Adipocyte (in vitro differentiated cells): Measurements from ENCODE around the gene TPM3.

Experiments used
- DNase-seq: peaks from one replicate; pipeline ENCODE4 v3.0.0-alpha.2; 2015; ENCODE audit warnings: low read depth
- H3K27me3 ChIP-seq: replicated peaks from 2 replicates; pipeline ENCODE4 v1.7.0; 2013; ENCODE audit warnings: mild to moderate bottlenecking, low read length, moderate library complexity; ENCODE audit not compliant: control insufficient read depth, insufficient read depth
- H3K36me3 ChIP-seq: 2 replicates; pipeline ENCODE4 v1.7.0; 2013; ENCODE audit warnings: low read length, mild to moderate bottlenecking, moderate library complexity; ENCODE audit not compliant: control insufficient read depth, insufficient read depth, severe bottlenecking
- H3K4me1 ChIP-seq: 2 replicates; pipeline ENCODE4 v1.7.0; 2013; ENCODE audit warnings: mild to moderate bottlenecking, low read length, moderate library complexity; ENCODE audit not compliant: control insufficient read depth, insufficient read depth
- H3K4me3 ChIP-seq: 2 replicates; pipeline ENCODE4 v1.7.0; 2013; ENCODE audit warnings: mild to moderate bottlenecking, low read length, moderate library complexity
- H3K9ac ChIP-seq: 2 replicates; pipeline ENCODE4 v1.7.0; 2013; ENCODE audit warnings: mild to moderate bottlenecking, low read length, moderate library complexity
- H3K9me3 ChIP-seq: 2 replicates; pipeline ENCODE4 v1.7.0; 2013; ENCODE audit warnings: mild to moderate bottlenecking, low read length, moderate library complexity; ENCODE audit not compliant: control insufficient read depth

TPM3 gene

DNA sequence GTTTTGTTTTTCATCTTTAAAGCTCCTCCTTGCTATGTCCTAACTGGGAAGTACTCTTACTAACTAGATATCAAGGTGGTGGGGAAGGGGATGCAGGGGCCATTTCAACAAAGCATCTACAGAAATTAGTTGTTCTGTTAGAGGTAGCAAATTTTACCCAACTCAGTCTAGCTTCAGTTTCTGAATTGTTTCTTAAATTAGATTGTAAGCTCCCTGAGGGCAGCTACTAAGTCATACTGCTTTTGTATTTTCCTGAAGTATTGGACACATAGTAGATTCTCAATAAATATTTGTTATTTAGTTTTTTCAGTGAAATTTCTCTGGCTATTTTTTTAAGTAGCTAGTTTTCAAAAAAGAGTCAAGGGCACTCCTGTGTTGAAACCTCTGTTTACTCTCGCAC lies 30.6 kb upstream of the TPM3 start:
- Histone ChIP-seq H3K4me1 (peaks cover 45% of the 10 kb centered on the region), H3K36me3 (peaks cover 43% of the 10 kb centered on the region), H3K27me3 (no peaks in the 10 kb centered on the region), H3K9me3 (no peaks in the 10 kb centered on the region), H3K4me3 (peak overlapping the region; percentile 94), H3K9ac (peak overlapping the region; percentile 95)
- DNase-seq: no peak

DNA sequence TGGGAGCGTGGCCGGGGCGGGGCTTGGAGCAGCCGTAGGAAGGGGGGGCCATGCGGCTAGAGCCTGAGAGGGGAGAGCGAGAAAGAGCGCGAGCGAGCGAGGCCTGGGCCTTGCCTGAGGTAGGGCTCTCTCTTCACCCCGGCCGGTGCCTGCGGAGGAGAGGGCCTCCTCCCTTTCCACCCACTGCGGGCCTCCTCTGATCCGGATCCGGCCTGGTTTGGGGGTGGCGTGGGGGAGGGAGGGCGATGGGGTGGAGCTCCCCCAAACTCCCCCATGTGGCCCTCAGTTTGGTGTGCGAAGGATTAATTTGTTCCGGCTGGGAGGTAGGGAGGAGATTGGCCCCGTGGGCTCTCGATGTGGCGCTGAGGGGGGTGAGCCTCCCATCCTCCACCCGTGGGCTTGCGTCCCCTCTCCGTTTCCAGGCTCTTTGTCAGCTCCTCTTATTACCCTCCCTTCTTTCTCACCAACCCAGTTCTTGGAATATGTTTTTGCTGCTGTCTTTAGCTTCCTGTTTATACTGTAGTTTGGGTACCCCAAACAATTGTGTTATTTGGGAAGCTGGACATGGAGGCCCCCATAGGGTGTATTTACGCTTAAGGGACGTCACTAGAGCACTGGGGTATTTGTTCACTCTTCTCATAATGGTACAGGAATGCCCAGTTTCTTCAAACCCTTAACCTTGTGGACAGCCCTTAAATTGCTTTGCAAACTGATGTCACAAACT lies 29.5 kb upstream of the TPM3 start:
- H3K4me3 ChIP-seq: peak overlapping the region; percentile 94
- H3K9me3 ChIP-seq: no peaks in the 10 kb centered on the region
- no peaks in the 10 kb centered on the region for H3K27me3 ChIP-seq
- H3K9ac ChIP-seq: peak overlapping the region; percentile 95
- peaks cover 37% of the 10 kb centered on the region for H3K36me3 ChIP-seq
- peaks cover 45% of the 10 kb centered on the region for H3K4me1 ChIP-seq
- DNase-seq: peak; percentile 81

DNA sequence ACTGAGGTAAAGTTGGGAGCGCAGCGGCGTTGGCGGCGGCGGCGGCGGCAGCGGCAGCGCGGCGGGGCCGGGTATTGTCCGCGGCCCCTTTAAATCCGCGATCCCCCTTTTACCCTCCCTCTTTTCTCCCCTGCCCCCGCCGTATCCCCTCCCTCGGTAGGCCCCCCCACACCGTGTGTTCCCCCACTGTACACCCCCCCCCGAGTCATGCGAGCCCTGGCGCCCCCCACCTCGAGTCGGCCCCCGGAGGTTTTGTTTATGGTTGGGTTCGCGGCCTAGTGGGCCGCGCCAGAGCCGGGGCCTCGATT lies 29.0 kb upstream of the TPM3 start:
- peaks cover 45% of the 10 kb centered on the region for H3K4me1 ChIP-seq
- H3K36me3 ChIP-seq: peaks cover 32% of the 10 kb centered on the region
- peak overlapping the region; percentile 94 for H3K4me3 ChIP-seq
- DNase-seq: no peak
- H3K27me3 ChIP-seq: no peaks in the 10 kb centered on the region
- H3K9ac ChIP-seq: peak overlapping the region; percentile 95
- no peaks in the 10 kb centered on the region for H3K9me3 ChIP-seq

DNA sequence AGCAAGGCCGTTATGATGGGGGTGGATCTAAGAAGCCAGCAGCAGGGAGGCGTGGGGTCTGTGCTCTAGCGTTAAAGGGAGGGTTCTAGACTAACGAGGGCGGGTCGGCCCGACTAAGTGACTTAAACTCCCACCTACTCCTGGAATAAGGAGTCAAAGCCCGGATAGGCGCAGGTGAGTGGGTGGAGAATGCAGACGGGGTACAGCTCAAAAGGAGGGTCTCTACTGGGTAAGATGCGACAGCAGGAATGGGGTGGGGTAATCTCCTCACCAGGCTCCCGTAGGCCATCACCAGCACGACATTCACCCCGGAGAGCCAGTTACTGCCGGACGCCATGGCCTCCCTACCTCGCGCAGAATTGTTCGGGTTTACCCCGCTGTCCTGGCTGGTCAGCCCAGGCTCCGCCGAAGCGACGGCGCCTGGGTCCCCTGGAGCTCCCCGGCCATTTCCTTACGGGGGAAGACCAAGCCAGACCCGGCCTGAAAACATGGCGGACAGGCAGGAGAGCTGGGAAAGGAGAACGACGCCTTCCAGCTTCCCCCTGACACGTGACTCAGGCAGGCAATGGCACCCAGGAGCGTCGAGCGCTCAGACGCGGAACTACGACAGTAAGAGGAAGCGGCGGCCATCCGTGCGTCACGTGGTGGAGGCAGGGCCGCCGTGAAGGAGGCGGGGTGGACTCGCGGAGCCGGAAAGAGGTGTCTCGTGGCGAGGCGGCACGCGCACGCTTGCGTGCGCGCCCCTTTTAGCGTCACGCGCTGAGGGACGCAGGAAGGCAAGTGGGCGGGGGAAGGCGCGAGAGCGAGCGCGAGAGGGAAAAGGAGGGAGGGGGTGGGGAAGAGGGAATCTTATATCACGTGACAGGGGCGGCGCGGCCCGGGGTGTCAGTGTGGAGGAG lies 28.4 kb upstream of the TPM3 start, which contains the start of gene UBAP2L:
TSS of gene UBAP2L (plus strand) at position 885 of the 899 bp plus-strand sequence. CDS start 4,169 bp downstream, outside the sequence.
- DNase-seq: peak; percentile 99
- Histone ChIP-seq H3K9ac (peak within 1 kb of the TSS; percentile 100), H3K9me3 (no peaks in the 10 kb centered on the region), H3K27me3 (no peaks in the 10 kb centered on the region), H3K36me3 (peaks cover 26% of the 10 kb centered on the region), H3K4me1 (peaks cover 45% of the 10 kb centered on the region), H3K4me3 (peak within 1 kb of the TSS; percentile 99)

DNA sequence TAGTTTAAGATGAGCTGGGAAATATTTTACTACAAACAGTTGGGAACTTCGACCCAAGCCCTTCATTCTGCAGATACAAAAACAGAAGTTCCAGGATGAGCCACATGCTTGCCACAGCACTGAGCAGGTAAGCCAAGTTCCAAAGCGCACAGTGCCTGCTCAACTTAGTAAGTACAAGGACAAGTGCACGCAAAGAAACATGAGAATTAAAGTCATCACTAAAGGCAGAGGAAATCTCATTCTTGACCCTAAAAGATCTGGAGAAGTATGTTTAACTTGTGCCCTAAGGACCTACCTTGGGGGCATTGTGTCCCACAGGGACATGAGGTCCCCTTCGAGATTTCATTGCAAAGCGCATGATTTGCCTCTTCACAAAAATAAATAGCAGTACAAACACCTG lies 27.6 kb upstream of the TPM3 start:
- peak overlapping the region; percentile 99 for H3K4me3 ChIP-seq

DNA sequence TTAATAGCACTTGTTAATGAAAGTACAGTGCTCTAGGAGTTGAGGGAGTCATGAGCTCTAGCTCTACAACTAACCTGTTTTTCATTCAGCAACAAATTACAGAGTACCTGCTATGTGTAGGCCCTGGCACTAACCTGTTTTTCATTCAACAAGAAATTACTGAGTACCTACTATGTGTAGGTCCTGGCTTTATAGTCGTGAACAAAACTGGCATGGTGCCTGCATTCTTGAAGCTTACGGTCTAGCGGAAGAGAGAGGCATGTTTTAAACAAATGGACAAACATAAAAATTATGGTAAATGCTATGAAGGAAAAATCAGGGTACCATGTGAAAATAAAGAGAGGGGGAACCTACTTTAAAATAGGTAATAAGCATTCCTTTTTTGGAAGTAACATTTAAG lies 26.6 kb upstream of the TPM3 start:
- Histone ChIP-seq H3K36me3 (peaks cover 32% of the 10 kb centered on the region), H3K4me1 (peaks cover 33% of the 10 kb centered on the region), H3K27me3 (no peaks in the 10 kb centered on the region), H3K4me3 (peak overlapping the region; percentile 99), H3K9me3 (no peaks in the 10 kb centered on the region), H3K9ac (peak overlapping the region; percentile 100)
- no peak for DNase-seq

More for the DNA sequence above, 27.6 kb upstream of the TPM3 start:
- Histone ChIP-seq H3K27me3 (no peaks in the 10 kb centered on the region), H3K9me3 (no peaks in the 10 kb centered on the region), H3K36me3 (peaks cover 22% of the 10 kb centered on the region), H3K9ac (peak overlapping the region; percentile 100), H3K4me1 (peaks cover 40% of the 10 kb centered on the region)
- DNase-seq: peak; percentile 19

DNA sequence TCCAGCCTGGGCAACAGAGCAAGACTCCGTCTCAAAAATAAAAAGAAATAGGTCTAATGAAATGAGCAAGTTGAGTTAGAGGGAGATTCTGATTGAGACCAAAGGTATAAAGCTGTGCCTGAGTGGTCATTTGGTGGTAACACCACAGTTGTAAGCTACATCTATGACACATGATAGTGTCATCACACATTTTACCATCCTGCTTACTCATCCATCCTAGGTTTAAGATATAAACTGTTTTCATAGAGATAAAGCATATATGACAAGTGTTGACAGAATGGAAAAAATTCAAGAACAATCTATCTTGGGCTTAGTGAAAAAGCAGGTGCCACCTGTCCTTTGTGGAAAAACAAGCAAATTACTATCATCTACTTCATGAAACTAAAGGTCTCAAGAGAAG lies 21.4 kb upstream of the TPM3 start:
- peaks cover 11% of the 10 kb centered on the region for H3K4me1 ChIP-seq
- H3K36me3 ChIP-seq: peaks cover 69% of the 10 kb centered on the region
- no peak overlapping the region for H3K4me3 ChIP-seq
- DNase-seq: no peak
- H3K9me3 ChIP-seq: no peaks in the 10 kb centered on the region
- no peaks in the 10 kb centered on the region for H3K27me3 ChIP-seq
- H3K9ac ChIP-seq: no peak overlapping the region

DNA sequence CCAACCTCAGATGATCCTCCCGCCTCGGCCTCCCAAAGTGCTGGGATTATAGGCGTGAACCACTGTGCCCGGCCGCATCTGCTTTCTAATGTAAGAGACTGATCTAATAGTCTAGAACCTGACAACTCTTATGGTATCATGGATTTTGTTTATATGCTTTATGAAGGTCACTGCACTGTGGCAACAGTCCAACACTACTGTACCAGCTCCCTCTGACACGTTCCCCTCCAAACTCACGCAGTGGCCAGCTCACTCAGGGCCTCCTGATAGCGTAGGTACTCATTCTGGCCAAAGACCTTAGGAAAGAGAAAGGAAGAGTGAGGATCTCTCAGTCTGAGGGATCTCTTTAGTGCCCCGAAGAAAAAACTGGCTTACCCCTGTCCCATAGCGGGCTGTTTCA lies 20.2 kb upstream of the TPM3 start:
- no peak for DNase-seq
- H3K4me3 ChIP-seq: no peak overlapping the region
- no peak overlapping the region for H3K9ac ChIP-seq
- peaks cover 68% of the 10 kb centered on the region for H3K36me3 ChIP-seq
- no peaks in the 10 kb centered on the region for H3K27me3 ChIP-seq
- peaks cover 8% of the 10 kb centered on the region for H3K4me1 ChIP-seq
- H3K9me3 ChIP-seq: no peaks in the 10 kb centered on the region

DNA sequence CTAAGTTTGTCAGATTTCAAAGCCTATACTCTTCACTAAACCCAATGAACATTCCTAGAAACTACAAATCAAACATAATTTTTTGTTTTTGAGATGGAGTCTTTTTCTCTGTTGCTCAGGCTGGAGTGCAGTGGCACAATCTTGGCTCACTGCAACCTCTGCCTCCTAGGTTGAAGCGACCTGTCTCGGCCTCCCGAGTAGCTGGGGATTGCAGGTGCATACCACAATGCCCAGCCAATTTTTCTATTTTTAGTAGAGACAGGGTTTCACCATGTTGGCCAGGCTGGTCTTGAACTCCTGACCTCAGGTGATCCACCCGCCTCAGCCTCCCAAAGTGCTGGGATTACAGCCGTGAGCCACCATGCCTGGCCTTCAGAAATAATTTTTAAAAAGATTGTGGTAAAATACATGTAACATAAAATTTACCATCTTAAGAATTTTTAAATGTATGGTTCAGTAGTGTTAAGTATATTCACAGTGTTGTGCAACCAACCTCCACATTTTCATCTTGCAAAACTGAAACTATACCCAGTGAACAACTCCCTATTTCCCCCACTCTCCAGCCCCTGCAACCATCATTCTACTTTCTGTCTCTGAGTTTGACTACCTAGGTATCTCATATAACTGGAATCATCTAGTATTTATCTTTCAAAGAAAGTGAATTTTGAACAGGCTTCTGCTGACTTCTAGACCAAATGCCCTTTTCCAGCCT lies 16.9 kb upstream of the TPM3 start:
- peaks cover 76% of the 10 kb centered on the region for H3K36me3 ChIP-seq
- H3K4me1 ChIP-seq: peaks cover 8% of the 10 kb centered on the region
- no peak overlapping the region for H3K4me3 ChIP-seq
- no peaks in the 10 kb centered on the region for H3K9me3 ChIP-seq
- no peaks in the 10 kb centered on the region for H3K27me3 ChIP-seq
- no peak overlapping the region for H3K9ac ChIP-seq
- no peak for DNase-seq

DNA sequence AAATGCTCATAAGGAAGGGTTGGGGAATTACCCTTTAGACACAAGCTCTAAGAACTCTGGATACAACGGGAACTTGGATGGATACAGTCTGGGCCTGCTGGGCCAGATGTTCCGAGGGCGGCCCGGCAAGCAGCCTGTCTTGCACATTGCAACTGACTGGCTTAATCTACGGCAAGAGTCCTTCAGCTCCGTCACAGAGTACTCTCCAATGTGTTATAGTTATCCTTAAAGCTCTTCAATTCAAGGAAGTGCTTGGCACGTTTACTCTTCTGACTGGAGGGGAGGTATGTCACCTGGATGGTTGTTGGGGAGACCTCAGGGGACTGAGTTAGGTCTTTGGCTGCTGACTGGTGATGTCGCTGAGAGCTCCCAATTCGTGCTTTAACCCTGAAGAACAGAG lies 15.4 kb upstream of the TPM3 start:
- Histone ChIP-seq H3K4me3 (no peak overlapping the region), H3K9me3 (no peaks in the 10 kb centered on the region), H3K9ac (no peak overlapping the region), H3K36me3 (peaks cover 61% of the 10 kb centered on the region), H3K4me1 (no peaks in the 10 kb centered on the region), H3K27me3 (no peaks in the 10 kb centered on the region)
- DNase-seq: no peak

DNA sequence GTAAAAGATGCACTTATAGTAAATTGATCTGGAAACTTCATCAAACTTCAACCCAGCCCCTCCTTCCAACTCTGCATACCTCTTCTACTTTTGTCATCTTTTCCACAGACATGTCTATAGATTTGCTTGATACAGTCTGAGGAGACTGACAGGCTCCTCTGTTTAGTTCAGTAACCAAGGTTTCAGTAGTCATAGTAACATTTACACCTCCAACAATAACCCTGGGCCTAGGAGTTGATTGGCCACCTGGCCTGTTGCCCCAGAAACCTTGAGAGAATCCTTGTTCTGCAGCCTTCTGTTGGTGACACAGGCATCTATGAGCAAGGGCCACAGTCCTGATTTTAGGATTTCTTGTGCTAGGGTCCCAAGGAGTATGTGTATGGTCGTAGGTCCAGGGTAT lies 14.3 kb upstream of the TPM3 start, which contains the start of gene CFAP141:
TSS of gene CFAP141 (minus strand) at position 138 of the 400 bp plus-strand sequence. CDS start at position 112, 26 bp downstream.
- no peak for DNase-seq
- Histone ChIP-seq H3K9ac (no peak within 1 kb of the TSS), H3K36me3 (peaks cover 51% of the 10 kb centered on the region), H3K9me3 (no peaks in the 10 kb centered on the region), H3K27me3 (no peaks in the 10 kb centered on the region), H3K4me1 (no peaks in the 10 kb centered on the region), H3K4me3 (no peak within 1 kb of the TSS)
